Activated naive CD8-positive, alpha-beta T cell treated with anti-CD3 and anti-CD28 coated beads, Interleukin-2, amount 50 U/mL, for 16 hours (primary cell): ENCODE measurements around the gene SETX.
"Not testable (repeated sequence)": the region's sequence is repeated elsewhere in the genome, so short reads cannot be mapped to it uniquely, and the experiment has no call there.

ENCODE experiments used
- DNase-seq: peaks from one replicate; pipeline ENCODE4 v3.0.0-alpha.2; 2020; ENCODE audit warnings: low read depth, low spot score

Gene SETX, protein sequence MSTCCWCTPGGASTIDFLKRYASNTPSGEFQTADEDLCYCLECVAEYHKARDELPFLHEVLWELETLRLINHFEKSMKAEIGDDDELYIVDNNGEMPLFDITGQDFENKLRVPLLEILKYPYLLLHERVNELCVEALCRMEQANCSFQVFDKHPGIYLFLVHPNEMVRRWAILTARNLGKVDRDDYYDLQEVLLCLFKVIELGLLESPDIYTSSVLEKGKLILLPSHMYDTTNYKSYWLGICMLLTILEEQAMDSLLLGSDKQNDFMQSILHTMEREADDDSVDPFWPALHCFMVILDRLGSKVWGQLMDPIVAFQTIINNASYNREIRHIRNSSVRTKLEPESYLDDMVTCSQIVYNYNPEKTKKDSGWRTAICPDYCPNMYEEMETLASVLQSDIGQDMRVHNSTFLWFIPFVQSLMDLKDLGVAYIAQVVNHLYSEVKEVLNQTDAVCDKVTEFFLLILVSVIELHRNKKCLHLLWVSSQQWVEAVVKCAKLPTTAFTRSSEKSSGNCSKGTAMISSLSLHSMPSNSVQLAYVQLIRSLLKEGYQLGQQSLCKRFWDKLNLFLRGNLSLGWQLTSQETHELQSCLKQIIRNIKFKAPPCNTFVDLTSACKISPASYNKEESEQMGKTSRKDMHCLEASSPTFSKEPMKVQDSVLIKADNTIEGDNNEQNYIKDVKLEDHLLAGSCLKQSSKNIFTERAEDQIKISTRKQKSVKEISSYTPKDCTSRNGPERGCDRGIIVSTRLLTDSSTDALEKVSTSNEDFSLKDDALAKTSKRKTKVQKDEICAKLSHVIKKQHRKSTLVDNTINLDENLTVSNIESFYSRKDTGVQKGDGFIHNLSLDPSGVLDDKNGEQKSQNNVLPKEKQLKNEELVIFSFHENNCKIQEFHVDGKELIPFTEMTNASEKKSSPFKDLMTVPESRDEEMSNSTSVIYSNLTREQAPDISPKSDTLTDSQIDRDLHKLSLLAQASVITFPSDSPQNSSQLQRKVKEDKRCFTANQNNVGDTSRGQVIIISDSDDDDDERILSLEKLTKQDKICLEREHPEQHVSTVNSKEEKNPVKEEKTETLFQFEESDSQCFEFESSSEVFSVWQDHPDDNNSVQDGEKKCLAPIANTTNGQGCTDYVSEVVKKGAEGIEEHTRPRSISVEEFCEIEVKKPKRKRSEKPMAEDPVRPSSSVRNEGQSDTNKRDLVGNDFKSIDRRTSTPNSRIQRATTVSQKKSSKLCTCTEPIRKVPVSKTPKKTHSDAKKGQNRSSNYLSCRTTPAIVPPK (N-terminal part only)

DNA sequence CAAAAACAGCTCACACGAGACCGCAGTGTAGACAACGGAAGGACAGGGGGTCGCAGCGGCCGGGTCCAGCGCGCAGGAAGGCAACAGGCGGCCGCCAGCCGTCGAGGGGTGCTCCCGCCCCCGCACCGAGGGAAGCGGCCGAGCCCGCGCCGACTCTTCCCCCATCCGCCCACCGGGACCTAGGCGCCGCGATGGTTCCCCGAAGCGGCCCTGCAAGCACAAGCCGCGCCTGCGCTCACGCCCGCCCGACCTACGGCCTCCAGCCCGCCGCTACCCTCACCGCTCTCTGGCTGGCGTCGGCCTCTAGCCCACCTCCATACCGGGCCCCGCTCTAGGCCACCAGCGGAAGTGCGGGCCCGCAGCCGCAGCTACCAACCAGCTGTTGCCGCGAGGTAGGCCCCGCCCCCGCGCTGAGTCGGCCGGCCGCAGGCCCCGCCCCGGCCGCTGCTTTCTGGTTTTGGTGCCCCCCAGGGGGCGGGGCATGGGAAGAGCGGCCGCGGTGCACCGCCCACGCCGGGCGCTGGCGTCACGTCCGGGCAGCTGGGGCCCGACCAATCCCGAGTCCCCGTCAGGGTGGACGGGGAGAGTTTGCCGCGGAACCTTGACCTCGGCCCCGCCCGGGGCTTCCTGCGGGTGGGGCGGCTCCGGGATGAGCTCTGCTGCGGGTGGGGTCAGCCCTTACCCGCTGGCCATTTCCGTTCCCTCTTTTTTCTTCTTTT lies at the start of gene SETX:
Gene SETX (minus strand): TSS at position 350 of the 719 bp plus-strand sequence. CDS start 5,558 bp downstream, outside the sequence.
- DNase-seq, result peak; percentile 98

DNA sequence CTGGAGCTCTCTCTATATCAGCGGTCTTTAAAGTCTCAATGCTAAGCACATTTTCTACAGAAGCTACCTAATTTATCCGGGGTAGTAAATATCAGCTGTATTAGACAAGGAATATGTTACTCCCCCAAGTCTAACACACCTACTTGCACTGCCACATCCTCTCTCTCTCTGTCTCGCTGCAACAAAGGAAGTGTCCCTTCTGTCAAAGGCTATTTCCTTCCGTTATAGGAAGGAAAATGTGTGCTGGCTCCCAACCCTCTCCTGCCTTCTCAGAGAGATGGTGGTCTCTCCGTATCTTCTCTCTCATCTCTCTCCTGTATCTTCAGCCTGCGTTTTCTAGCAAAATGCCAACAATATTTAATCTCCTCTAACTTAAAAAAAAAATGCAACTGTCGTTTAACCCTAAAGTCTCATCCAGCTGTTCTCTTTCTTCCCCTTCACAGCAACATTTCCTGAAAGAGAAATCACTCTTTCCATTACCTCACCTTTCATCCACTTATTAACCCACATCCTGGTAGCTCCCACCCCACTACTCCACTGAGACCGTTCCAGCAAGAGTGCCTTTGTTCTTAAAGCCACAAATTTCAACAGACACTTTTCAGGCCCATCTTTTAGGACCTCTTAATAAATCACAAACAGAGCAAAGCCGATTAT lies 49.6 kb upstream of the SETX start:
- no peak for DNase-seq

DNA sequence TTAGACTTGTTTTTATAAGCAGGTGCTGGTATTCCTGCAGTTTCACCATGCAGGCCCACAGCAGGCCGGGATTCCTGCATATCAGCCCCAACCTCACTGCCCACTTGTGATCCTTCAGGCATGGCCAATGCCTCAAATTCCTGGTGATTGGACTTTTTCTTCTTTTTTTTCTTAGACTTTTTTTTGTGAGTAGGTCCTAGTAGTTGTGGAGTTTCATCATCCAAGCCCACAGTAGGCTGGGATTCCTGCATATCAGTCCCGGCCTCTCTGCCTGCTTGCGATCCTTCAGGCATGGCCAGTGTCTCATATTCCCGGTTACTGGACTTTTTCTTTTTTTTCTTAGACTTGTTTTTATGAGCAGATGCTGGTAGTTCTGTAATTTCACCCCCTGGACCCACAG lies 47.0 kb upstream of the SETX start:
- no peak for DNase-seq

DNA sequence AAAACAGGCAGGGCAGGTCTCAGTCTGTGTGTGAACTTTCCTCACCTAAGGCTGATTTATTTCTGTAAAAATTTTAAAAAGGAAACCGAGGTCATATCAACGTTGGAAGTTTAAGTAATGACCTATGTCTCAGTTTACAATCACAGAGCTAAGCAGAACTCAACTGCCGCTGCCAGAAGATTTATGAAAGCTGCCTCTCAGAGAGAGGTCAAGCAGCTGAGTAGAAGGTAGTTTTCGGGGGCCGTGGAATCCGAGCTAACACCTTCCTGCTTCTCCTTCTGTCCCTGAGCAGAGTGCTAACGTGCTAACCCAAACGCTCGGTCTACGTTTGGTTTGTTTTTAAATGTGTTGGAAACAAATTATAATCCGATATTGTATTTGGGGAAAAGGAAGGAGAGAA lies 40.8 kb upstream of the SETX start:
- no peak for DNase-seq

DNA sequence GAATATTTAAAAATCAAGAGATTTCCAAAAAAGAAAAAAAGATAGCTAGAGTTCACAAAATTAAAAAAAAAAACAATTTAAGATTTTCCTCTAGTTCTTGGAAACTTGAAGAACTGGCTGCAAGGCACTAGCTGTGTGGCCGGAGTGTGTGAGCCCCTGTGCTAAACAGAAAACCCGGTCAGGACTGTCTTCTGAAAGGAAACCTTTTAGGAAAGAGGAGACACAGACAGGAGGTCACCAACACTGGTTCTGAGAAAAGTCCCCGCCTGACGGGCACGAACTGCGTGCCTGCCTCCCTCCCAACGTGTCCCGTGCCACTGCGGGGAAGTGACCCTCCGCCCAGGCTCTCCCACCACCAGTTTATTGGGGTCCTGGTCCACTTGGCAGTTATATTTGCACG lies 36.7 kb upstream of the SETX start:
- DNase-seq, result no peak

DNA sequence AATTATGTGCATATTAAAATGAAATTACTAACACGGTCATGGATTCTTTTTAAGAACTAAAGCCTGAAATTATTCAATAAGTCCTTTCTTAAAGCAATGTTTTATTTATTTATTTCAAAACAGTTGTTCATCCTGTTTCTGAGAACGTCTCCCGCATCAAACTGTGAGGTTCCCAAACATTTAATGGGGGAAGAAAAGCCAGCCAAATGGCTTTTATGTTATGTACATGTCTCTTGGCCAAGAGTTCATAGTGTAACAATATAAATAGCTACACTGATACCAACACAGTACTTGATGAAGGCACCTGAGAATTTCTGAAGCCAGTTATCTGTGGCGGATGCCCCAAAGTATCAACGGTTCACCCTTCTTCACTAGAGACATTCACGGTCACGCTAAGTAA lies 36.2 kb upstream of the SETX start:
- DNase-seq, result no peak

GRCh38 chr9:132387133-132387532 lies 32.3 kb upstream of the SETX start:
- DNase-seq, result no peak

DNA sequence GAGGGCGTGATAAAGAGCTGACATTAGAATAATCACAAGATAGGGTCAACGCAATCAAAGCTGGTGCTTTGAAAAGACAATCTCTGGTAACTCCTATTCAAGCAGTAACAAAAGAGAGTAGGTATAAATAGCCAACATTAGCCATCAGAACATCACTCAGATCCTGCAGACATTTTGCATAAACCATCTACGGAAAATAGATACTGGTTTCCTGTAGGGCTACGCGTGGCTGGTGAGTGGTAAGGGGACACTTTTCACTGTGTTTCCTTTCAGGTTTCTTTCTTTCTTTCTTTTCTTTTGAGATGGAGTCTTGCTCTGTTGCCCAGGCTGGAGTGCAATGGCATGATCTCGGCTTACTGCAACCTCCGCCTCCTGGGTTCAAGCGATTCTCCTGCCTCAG lies 29.6 kb upstream of the SETX start:
- no peak for DNase-seq

GRCh38 chr9:132383462-132383883 lies 28.7 kb upstream of the SETX start:
- DNase-seq, result no peak

- DNase-seq, result no peak
Observed at GRCh38 chr9:132381966-132382541, 27.3 kb upstream of the SETX start.

DNA sequence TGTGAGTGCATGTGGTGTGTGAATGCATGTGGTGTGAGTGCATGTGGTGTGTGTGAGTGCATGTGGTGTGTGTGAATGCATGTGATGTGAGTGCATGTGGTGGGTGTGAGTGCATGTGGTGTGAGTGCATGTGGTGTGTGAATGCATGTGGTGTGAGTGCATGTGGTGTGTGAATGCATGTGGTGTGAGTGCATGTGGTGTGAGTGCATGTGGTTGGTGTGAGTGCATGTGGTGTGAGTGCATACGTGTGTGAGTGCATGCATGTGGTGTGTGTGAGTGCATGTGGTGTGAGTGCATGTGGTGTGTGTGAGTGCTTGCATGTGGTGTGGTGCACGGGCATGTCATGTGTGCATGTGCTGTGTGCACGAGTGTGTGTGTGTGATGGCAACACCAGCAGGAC lies 23.6 kb upstream of the SETX start:
- DNase-seq, result not testable (repeated sequence)

- not testable (repeated sequence) for DNase-seq
Observed at GRCh38 chr9:132377769-132378168, 23.0 kb upstream of the SETX start.

- no peak for DNase-seq
Observed at GRCh38 chr9:132372177-132373095, 17.6 kb upstream of the SETX start.

- no peak for DNase-seq
Observed at GRCh38 chr9:132370592-132370991, 15.8 kb upstream of the SETX start.

- DNase-seq, result no peak
Observed at GRCh38 chr9:132369421-132369820, 14.6 kb upstream of the SETX start.

DNA sequence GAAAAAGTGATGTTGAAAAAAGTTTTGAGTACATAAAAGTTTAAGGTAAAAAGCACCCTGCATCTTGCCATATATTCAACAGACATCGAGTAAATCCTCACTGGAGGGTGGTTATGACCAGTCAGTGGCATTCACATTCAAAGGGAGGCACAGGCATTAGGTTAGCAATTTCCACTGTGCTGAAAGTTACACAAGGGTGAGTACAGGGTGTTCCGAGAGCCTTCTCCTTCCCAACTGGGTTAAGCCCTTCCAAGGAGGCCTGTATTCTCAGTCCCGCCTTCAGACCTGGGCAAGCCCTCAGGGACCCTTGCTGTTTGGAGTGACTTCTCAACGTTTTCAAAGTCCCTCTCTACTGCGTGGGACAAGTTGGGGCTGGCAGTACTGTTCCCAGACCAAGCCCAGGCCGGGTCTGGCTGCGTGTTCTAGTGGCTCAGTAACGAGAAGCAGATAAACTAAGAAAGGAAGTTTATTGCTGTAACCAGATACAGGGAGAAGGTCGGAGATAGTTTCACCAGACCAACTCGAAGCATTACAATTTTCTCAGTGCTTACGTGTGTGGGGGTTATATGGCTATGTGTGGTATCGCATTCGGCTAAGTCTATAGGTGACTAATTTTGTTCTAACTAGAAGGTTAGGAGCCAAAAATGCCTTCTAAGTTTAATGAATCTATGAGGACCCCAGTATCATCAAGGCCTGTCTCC lies 13.0 kb upstream of the SETX start:
- no peak for DNase-seq

GRCh38 chr9:132366481-132366880 lies 11.7 kb upstream of the SETX start:
- DNase-seq, result no peak

DNA sequence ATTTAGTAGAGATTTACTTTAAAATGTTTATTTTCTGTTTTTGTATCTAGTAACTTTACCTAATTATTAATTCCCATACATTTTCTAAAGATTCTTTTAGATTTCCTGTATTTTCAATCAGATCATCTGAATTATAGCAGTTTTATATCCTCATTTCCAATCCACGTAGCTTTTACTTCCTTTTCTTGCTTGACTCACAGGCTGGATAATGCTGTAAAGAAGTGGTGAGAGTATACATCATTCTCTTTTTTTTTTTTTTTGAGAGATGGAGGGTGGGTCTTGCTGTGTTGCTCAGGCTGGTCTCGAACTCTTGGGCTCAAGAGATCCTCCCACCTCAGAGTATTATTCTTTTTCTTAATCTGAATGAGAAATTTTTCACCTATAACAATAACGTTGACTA lies 11.2 kb upstream of the SETX start:
- no peak for DNase-seq

- DNase-seq, result no peak
Observed at GRCh38 chr9:132364068-132364467, 9.3 kb upstream of the SETX start.
